Lower lobe of right lung (tissue), 2 donors: ENCODE data around the gene PCSK2. TPM values are rescaled to one million over a fixed set of nuclear protein-coding genes. Genes with fewer than 3 reads are reported as not detected.

Experiments used
- ATAC-seq, 2 donors: fragments of 200-7000 bp; cut with Tn5 transposase; one replicate each; pipeline ENCODE4 v1.9.1; 2020 to 2022; ENCODE audit warnings: mild to moderate bottlenecking in 2 of 2, moderate library complexity in 2 of 2
- DNase-seq: peaks from one replicate; pipeline ENCODE4 v3.0.0-alpha.2; 2020
- H3K27ac ChIP-seq: fragments of 200-600 bp; one replicate; pipeline ENCODE4 v1.8.0; 2022
- H3K27me3 ChIP-seq: fragments of 200-600 bp; one replicate; pipeline ENCODE4 v1.8.0; 2022; ENCODE audit warnings: low read depth
- H3K36me3 ChIP-seq: fragments of 200-600 bp; one replicate; pipeline ENCODE4 v1.8.0; 2022; ENCODE audit warnings: mild to moderate bottlenecking
- H3K4me1 ChIP-seq: fragments of 200-600 bp; one replicate; pipeline ENCODE4 v1.8.0; 2022
- H3K4me3 ChIP-seq: fragments of 200-600 bp; one replicate; pipeline ENCODE4 v1.8.0; 2022; ENCODE audit warnings: mild to moderate bottlenecking
- H3K9me3 ChIP-seq: fragments of 200-600 bp; one replicate; pipeline ENCODE4 v1.8.0; 2022
- CTCF ChIP-seq: fragments of 200-600 bp; IDR thresholded peaks from one replicate; pipeline ENCODE4 v1.8.0; 2022; ENCODE audit warnings: antibody characterized with exemption, mild to moderate bottlenecking
- intact Hi-C: fragments of 100-400 bp; cut with DNase I; formaldehyde crosslinking; loops from one replicate; pipeline ENCODE4 v1.11.0; 2022
- total RNA-seq: library from RNA; stranded (reverse); fragmentation: NEBNext Ultra II Directional; extraction: Animal tissue kit (Norgen Biotek cat#: 25700); gene quantifications from one replicate; pipeline ENCODE4 v1.2.1, GENCODE V29; 2021
- donor health status: DM: no; HTN: yes; CAD: no; lungs with severe emphysema.

PCSK2 gene
- total RNA-seq, 1 donor from 2014 or later = 38.8 TPM

- DNase-seq (no peak), ATAC-seq (no peak)
- H3K4me3 ChIP-seq = no peak overlapping the region
- TF ChIP-seq CTCF = no peak
- H3K4me1 ChIP-seq = no peaks in the 10 kb centered on the region
- intact Hi-C loops = no loop called here
- H3K9me3 ChIP-seq = no peaks in the 10 kb centered on the region
- no peak overlapping the region for H3K27ac ChIP-seq
- H3K27me3 ChIP-seq = no peaks in the 10 kb centered on the region
- H3K36me3 ChIP-seq = no peaks in the 10 kb centered on the region
Measured at GRCh38 chr20:17427638-17428037, 200.8 kb downstream of the PCSK2 start.

- H3K4me1 ChIP-seq = no peaks in the 10 kb centered on the region
- TF ChIP-seq CTCF = no peak
- intact Hi-C loops = loop anchor here (5.0 kb wide), 1 partner anchor 633 kb away; no protein-coding TSS in a partner anchor
- H3K27me3 ChIP-seq = no peaks in the 10 kb centered on the region
- no peak overlapping the region for H3K27ac ChIP-seq
- no peak overlapping the region for H3K4me3 ChIP-seq
- no peaks in the 10 kb centered on the region for H3K9me3 ChIP-seq
- DNase-seq = no peak
- no peaks in the 10 kb centered on the region for H3K36me3 ChIP-seq
- no peak for ATAC-seq
Measured at GRCh38 chr20:17430125-17430950, 203.5 kb downstream of the PCSK2 start.

- no peak overlapping the region for H3K4me3 ChIP-seq
- intact Hi-C loops = loop anchor here (5.0 kb wide), 1 partner anchor 634 kb away; no protein-coding TSS in a partner anchor
- peak; percentile 87 for TF ChIP-seq CTCF
- H3K9me3 ChIP-seq = no peaks in the 10 kb centered on the region
- no peak overlapping the region for H3K27ac ChIP-seq
- DNase-seq = peak; percentile 64
- H3K4me1 ChIP-seq = no peaks in the 10 kb centered on the region
- H3K36me3 ChIP-seq = no peaks in the 10 kb centered on the region
- peak; percentile 55 to 69 for ATAC-seq
- H3K27me3 ChIP-seq = no peaks in the 10 kb centered on the region
Measured at GRCh38 chr20:17431621-17432364, 205.0 kb downstream of the PCSK2 start.

GRCh38 chr20:17436664-17437063 lies 209.8 kb downstream of the PCSK2 start:
- H3K27ac ChIP-seq = no peak overlapping the region
- no peaks in the 10 kb centered on the region for H3K4me1 ChIP-seq
- H3K9me3 ChIP-seq = no peaks in the 10 kb centered on the region
- ATAC-seq (no peak), DNase-seq (no peak)
- no peak for TF ChIP-seq CTCF
- H3K36me3 ChIP-seq = no peaks in the 10 kb centered on the region
- intact Hi-C loops = no loop called here
- no peak overlapping the region for H3K4me3 ChIP-seq
- H3K27me3 ChIP-seq = peaks cover 6% of the 10 kb centered on the region

- Histone ChIP-seq H3K36me3 (no peaks in the 10 kb centered on the region), H3K9me3 (no peaks in the 10 kb centered on the region), H3K27me3 (peaks cover 6% of the 10 kb centered on the region), H3K4me1 (no peaks in the 10 kb centered on the region), H3K4me3 (no peak overlapping the region), H3K27ac (no peak overlapping the region)
- TF ChIP-seq CTCF = no peak
- intact Hi-C loops = no loop called here
- ATAC-seq = no peak
- no peak for DNase-seq
Measured at GRCh38 chr20:17437251-17437650, 210.4 kb downstream of the PCSK2 start.
